Activated T-cell treated with anti-CD3 and anti-CD28 coated beads for 1 hour (primary cell): Measurements from ENCODE around the gene UCN3.
"Not testable (repeated sequence)": the region's sequence is repeated elsewhere in the genome, so short reads cannot be mapped to it uniquely, and the experiment has no call there.

Experiments
- DNase-seq: peaks from one replicate; pipeline ENCODE4 v3.0.0-alpha.2; 2020; ENCODE audit warnings: low read depth

The UCN3 gene

DNA sequence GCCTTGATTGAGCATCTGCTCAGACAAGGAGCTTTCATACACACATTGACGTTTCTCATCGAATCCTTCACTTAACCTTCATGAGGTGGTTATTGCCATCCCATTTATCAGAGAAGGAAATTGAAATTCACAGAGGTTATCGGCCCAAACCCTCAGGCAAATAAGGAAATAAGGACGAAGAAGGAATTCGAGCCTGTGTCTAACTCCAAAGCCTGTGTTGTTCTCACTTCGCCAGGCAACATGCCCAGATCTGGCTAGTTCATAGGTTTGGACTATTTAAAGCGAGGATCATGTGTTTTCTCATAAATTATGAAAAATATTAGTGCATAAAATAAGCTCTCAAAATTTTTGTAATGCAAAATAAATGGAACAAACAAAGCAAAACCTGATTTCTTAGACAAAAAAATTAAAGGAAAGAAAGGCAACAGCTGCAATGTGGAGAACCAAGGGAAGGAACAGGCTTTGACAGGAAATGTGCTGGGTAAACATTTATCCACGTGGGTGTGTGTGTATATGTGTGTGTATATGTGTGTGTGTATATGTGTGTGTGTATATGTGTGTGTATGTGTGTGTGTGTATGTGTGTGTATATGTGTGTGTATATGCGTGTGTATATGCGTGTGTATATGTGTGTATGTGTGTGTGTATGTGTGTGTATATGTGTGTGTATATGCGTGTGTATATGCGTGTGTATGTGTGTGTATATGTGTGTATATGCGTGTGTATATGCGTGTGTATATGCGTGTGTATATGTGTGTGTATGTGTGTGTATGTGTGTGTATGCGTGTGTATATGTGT, 4.8 kb downstream of the UCN3 start:
- no peak for DNase-seq

DNA sequence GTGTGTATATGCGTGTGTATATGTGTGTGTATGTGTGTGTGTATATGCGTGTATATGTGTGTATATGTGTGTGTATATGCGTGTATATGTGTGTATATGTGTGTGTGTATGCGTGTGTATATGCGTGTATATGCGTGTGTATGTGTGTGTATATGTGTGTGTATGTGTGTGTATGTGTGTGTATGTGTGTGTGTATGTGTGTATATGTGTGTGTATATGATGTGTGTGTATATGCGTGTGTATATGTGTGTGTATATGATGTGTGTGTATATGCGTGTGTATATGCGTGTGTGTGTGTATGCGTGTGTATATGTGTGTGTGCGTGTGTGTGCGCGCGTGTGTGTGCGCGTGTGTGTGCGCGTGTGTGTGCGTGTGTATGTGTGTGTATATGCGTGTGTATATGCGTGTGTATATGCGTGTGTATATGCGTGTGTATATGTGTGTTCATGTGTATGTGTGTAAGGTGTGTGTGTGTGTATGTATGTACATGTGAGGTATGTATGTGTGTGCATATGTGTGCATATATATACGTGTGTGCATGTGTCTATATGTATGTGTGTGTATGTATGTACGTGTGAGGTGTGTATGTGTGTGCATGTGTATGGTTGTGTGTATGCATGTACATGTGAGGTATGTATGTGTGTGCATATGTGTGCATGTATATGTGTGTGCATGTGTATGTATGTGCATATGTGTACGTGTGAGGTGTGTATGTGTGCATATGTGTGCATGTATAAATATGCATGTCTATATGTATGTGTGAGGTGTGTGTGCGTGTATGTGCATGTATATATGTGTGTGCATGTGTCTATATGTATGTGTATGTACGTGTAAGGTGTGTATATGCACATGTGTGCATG, 6.0 kb downstream of the UCN3 start:
- DNase-seq = no peak

DNA sequence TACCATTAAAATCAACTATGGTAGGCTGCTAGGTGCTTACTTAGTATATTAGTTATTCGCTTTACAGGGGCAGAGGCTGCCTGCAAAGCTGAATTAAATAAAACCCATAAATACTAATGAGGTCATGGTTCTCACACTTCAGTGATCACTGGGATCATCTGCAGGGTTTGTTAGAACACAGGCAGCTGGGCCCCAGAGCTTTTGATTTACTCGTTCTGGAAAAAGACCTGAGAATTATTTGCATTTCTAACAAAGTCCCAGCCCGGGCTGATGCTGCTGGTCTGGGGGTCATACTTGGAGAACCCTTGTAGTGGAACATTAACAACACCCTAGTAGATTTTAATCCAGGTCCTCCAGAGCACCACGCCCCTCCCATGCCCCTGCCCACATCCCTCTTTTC, 8.5 kb downstream of the UCN3 start:
- no peak for DNase-seq

DNA sequence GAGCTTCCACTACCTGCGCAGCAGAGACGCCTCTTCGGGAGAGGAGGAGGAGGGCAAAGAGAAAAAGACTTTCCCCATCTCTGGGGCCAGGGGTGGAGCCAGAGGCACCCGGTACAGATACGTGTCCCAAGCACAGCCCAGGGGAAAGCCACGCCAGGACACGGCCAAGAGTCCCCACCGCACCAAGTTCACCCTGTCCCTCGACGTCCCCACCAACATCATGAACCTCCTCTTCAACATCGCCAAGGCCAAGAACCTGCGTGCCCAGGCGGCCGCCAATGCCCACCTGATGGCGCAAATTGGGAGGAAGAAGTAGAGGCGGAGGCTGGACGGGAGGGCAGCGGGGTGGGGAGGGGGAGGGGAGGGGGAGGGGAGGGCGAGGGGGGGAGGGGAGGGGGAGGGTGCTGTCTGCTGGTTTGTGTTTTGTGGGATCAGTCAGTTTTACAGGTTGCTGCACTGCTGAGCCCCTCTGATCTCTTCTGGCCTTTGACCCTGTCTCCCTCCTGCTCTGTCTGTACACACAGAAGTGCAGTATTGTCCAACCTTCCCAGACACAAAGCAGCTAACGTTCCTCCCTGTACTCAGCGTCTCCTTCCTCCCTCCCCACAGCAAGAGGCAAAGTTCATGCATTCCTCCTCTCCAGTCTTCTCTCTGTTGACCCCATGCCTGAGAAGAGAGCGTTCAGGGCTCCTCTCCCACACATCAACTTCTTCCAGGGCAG, 9.3 kb downstream of the UCN3 start:
- no peak for DNase-seq

DNA sequence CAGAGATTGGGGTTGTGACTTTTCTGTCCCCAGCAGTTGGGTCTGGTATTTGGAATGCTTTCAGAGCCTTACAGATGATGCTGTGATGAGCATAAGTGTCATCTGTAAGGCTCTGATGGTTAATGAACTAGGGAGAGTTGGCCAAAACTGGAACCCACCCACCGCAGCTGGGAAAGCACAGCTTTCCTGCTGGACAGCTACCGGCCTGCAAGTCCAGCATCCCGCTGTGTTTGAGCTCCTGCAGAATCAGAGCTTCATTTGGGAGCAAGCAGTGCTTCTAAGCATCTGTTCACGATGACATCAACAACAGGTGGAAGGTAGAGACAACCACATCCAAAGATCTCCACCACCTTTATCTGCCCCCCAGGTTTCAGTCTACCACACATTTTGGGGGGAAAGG, 11.7 kb downstream of the UCN3 start:
- no peak for DNase-seq

DNA sequence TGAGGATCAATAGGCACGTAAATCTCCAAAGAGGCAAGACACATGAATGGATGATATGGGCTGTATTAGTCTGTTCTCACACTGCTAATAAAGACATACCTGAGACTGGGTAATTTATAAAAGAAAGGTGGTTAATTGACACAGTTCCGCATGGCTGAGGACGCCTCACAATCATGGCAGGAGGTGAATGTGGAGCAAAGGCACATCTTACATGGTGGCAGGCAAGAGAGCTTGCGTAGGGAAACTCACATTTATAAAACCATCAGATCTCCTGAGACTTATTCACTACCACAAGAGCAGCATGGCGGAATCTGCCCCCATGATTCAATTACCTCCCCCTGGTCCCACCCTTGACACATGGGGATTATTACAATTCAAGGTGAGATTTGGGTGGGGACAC, 14.4 kb downstream of the UCN3 start:
- not testable (repeated sequence) for DNase-seq

DNA sequence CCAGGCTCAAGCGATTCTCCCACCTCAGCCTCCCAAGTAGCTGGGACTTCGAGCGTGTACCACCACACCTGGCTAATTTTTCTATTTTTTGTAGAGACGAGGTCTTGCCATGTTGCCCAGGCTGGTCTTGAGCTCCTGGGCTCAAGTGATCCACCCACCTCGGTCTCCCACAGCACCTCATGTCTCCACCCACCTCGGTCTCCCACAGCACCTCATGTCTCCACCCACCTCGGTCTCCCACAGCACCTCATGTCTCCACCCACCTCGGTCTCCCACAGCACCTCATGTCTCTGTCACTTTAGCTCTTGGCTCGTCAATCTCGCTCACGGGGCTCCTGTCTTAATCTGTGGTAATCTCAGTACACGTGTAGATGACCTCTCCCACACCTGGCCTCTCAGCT, 15.6 kb downstream of the UCN3 start:
- not testable (repeated sequence) for DNase-seq

DNA sequence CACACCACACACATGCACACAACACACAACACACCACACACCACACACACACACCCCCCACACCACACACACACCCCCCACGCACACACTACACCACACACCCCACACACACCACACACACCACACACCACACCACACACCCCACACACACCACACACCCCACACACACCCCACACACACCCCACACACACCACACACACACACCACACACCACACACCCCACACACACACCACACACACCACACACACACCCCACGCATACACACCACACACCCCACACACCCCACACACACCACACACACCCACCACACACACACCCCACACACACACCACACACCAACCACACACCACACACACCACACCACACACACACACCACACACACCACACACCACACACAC, 16.4 kb downstream of the UCN3 start:
- DNase-seq = no peak

DNA sequence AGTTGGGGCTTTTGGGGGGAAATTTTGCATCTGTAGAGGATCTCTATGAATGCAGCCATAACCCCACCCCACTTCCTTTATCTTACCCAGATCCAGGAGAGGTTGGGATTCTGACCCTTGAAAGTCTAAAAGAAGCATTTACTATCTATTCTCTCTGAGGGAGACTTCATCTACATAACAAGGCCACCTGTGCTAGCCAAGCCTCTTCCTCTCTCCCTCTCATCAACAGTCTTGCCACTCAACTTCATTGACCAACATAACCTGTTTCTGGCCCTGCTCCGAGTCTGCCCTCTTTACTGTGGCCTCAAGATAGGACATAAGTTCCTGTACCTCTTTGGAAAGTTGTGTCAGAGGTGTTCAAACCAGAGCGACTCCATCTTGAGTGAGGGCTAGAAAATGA, 20.5 kb downstream of the UCN3 start:
- no peak for DNase-seq

DNA sequence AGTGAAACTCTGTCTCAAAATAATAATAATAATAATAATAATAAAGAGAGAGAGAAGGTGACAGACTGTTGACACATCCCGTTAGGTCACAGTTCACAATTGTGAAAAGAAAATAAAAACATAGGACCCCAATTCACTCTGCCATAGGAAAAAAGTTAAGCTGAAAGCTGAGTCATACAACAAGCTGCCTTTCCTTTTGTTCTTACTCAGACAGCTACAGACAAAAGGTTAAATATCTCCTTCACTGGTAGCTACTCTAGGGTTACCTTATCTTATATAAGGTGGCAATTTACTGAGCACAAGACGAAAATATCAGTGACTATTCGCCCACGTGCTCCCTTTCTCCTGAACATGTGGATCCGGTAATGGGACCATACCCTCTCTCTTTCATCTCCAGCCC, 22.4 kb downstream of the UCN3 start:
- no peak for DNase-seq

DNA sequence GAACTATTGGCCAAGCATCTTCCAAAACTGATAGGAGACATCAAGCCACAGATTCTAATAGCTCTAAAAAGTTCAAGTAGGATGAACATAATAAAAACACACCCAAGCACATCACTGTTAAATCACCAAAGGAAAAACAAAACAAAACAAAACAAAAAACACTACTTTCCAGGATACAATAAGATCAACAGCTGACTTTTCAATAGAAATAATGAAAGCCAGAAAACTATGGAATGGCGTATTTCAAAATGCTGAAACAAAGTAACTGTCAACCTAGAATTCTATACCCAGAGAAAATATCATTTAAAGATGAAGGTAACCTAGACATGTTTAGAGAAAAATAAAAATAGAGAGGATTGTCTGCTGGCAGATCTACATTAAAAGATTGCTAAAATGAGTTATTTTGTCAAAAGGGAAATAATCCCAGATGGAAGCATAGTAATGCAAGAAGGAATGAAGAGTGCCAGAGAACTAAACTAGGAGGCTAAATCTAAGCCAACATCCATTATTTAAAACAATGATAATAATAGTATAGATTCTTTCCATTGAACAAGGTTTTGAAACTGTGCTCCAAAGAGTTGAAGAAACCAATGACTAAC, 25.9 kb downstream of the UCN3 start:
- DNase-seq = no peak

DNA sequence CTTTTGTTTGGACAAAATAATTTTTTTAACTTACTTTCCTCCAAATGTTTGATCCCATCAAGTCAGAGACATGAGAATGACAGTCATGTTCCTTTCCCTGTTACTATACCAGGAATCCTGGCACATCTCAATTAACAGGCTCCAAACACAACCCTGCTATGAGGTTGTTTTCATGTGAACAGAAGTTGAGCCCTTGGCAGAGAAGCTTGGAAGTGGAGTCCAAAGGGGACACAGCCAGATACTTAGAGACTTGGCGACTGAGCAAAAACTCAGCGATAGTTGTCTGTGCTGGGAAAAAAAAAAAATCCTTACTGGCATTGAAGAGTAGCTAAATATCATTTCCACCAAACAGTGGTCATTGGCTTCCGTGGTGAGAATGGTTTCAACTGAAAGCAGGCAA, 27.0 kb downstream of the UCN3 start:
- DNase-seq = no peak

DNA sequence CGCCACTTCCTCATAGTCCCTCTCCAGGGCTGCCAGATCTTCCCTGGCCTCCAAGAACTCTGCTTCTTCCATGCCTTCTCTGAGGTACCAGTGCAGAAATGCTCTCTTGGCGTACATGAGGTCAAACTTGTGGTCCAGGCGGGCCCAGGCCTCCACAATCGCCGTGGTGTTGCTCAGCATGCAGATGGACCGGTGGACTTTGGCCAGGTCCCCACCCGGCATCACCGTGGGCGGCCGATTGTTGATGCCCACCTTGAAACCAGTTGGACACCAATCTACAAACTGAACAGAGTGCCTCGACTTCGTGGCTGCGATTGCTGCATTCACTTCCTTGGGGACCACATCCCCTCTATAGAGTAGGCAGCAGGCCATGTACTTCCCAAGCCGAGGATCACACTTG, 28.8 kb downstream of the UCN3 start:
- DNase-seq = no peak

DNA sequence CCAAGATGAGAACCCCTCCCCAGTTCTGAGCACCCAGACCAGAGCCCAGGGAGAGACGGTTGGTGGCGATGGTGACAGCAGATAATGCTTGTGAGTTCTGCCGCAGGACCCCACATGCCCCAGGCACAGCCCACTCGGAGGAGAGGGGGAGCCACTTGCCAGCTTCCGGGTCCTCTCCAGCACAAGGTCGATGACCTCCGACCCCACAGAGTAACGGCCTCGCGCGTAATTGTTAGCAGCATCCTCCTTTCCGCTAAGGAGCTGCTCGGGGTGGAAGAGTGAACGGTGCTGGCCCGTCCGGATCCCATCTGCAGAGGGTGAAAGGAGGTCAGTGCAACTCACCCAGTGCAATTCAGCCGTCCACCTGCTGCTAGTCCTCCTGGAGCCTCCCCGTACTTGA, 30.4 kb downstream of the UCN3 start:
- no peak for DNase-seq

DNA sequence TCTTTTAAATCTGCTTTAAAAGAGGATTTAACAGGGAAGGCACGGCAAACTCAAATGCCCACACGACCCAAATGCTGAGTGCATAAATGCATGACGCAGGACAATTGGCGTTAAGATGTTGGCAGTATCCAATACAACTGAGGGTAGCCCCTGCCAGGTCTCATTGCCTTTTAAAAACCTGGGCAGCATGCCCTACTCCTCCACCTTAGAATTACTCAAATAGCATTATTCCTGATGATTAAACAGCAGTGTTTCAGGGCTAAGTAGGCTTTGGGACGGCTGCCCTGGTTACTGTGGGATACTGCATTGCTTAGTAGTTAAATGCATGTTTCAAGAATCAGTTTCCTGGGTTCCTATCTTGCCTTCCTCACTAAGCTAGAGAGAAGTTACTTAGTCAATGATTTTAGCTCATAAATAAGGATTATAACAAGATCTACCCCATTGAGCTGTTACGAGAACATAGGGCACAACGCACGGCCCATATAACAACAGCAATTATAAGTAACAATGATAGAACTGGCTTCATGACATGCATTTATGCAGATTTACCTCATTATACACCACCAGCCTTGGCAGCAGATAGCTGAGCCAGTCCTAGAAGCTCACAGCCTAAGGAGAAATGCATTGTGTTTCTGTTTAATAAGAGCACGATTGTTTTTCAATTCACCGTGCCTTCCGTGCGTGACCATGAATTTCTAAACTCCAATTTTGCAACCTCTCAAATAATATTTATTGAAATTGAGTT, 32.0 kb downstream of the UCN3 start:
- DNase-seq = no peak

DNA sequence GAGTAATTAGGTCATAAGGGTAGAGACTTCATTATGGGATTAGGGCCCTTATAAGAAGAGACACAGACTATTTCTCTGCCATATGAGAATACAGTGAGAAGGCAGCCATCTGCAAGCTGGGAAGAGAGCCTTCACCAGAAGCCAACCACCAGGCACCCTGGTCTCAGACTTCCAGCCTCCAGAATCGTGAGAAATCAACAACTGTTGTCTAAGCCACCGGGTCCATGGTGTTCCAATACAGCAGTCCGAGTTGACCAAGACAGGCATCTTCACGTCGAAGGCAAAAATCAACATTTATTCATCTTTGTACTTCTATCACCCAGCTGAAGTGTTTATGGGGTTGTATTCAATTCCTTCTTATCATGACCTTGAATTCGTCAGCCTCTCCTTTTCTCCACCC, 34.6 kb downstream of the UCN3 start:
- no peak for DNase-seq

DNA sequence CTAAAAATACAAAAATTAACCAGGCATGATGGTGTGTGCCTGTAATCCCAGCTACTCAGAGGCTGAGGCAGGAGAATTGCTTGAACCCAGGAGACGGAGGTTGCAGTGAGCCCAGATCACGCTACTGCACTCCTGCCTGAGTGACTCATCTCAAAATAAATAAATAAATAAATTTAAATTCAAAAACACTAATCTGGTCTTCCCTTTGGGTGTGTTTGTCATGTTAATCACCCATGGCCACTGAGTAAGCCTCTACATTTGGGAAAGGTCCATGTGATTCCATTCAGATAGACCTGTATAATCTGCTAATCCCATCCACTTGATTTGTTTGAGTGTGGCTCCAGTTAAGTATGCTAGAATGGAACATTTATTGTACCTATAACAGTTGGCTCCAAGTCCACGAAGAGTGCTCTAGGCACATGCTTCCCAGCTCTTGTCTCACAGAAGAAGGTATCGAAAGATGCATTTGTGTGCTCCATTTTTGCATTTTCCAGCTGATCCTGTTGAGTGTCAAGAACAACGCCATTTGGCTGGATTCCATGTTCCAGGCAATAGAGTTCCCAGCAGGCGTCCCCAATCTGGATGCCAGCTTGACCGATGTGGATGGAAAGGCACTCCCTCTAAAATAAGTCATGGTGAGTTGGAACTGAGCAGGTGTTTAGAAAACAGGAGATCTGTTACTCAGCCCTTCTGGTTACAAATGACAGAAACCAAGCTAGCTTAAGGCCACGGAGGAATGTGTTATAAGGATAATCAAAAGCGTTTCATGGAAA, 35.9 kb downstream of the UCN3 start:
- no peak for DNase-seq

DNA sequence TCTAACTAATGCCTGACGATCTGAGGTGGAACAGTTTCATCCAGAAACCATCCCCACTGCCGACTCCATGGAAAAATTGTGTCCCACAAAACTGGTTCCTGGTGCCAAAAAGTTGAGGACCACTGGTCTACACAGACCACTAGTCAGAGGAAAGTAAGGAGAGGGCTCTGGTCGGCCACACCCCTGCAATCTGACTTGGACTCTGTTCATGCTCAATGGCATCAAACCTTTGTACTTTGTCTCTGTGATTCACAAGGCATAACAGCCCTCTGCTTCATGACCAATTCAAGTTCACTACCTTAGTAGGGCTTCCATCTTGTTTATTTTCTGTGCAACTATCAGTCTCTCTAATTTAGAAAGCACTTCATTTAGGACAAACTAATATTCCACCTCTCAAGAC, 38.0 kb downstream of the UCN3 start:
- no peak for DNase-seq

DNA sequence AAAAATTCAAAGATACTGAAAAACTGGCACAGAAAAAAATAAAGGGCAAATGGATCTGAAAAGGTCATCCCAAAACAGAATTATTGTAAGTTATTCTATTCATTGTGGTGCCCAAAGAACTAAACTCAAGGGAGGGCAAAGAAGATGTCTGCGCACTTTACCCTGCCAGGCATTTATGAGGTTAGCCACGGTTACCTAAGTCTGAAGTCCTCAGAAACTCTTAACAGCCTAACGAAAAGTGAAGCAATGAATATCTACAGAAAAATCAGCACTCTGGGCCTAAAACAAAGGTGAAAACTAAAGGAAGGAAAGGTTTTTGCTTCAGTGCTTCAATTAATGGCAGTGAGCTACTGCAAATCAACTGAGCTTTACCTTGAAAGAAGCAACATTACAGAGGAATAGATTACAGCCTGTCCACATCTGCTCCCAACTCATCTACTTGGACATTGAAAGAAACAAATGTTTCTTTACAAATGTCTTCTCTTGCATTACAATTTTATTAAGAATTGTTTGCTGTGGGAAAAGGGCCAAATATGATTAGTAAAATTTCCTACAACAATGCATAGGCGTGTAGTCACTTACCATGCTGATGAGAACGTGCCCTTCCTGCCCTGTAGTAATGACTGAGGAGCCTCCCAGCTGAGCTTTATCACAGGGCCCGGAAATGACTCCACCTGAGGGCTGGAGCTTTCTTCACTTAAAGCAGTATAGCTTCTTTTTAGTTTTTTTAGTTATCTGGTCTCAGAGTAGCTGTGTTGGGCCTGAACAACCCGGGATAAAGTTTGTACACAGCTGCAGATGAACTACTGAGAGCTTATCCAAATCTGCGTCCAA, 39.7 kb downstream of the UCN3 start, which contains the start of gene TUBAL3:
Gene TUBAL3, minus strand, starts transcription at position 621 of the 834 bp plus-strand sequence. Its CDS starts 36 bp downstream, at position 585.
- no peak for DNase-seq

DNA sequence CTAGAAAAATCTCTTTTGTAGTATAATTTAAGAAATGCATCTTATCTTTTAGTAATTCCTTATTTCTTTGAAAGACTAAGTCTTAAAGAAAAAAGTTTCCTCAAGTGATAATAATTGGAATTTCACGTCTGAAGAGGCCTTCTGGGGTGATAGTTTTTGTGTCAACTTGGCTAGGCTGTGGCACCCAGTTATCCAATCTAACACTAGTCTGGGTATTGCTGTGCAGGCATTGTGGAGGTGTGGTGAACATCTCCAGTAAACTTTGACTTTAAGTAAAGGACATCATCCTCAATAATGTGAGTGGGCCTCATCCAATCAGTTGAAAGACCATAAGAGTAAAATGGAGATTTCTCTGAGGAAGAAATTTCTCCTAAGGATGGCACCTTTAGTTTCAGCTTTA, 42.2 kb downstream of the UCN3 start:
- no peak for DNase-seq
